NCI-H2196 treated with DMSO at 0.1 percent for 48 hours (cell line): Measurements from ENCODE around the gene TUFM.
A peak's percentile ranks its signal among the peaks of the same experiment; 100 is the strongest.
"Not testable (repeated sequence)": the region's sequence is repeated elsewhere in the genome, so short reads cannot be mapped to it uniquely, and the experiment has no call there.

ENCODE experiments used
- DNase-seq: peaks from one replicate; lab custom pipeline; 2025; ENCODE audit not compliant: unreplicated experiment; lab: John Stamatoyannopoulos, UW

The TUFM gene

DNA sequence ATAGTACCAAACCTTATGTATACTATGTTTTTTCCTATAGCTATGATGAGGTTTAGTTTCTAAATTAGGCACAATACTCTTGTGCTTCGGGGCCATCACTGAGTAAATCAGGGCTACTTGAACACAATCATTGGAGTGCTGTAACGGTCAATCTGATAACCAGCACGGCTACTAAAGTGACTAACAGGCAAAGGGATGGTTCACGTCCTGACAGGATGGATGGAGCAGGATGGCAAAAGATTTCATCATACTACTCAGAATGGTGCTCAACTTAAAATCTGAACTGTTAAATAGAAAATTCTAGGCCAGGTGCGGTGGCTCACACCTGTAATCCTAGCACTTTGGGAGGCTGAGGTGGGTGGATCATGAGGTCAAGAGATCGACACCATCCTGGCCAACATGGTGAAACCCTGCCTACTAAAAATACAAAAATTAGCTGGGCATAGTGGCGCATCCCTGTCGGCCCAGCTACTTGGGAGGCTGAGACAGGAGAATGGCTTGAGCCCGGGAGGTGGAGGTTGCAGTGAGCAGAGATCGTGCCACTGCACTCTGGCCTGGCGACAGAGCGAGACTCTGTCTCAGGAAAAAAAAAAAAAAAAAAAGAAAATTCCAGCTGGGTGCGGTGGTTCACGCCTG lies 7.0 kb downstream of the TUFM start:
- no peak for DNase-seq

DNA sequence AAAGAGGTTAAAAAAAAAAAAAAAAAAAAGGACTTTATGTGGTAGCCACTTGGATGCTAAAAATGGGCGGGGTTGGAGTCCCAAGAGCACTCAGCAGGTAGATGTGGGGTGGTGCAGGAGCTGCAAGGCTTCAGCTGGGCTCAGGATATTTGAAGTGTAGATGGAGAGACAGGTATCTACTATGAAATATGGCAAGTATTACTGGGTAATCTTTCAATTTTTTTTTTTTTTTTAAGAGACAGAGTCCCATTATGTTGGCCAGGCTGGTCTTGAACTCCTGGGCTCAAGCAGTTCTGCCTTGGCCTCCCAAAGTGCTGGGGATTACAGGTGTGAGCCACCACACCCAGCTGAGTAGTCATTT lies 7.6 kb downstream of the TUFM start:
- no peak for DNase-seq

DNA sequence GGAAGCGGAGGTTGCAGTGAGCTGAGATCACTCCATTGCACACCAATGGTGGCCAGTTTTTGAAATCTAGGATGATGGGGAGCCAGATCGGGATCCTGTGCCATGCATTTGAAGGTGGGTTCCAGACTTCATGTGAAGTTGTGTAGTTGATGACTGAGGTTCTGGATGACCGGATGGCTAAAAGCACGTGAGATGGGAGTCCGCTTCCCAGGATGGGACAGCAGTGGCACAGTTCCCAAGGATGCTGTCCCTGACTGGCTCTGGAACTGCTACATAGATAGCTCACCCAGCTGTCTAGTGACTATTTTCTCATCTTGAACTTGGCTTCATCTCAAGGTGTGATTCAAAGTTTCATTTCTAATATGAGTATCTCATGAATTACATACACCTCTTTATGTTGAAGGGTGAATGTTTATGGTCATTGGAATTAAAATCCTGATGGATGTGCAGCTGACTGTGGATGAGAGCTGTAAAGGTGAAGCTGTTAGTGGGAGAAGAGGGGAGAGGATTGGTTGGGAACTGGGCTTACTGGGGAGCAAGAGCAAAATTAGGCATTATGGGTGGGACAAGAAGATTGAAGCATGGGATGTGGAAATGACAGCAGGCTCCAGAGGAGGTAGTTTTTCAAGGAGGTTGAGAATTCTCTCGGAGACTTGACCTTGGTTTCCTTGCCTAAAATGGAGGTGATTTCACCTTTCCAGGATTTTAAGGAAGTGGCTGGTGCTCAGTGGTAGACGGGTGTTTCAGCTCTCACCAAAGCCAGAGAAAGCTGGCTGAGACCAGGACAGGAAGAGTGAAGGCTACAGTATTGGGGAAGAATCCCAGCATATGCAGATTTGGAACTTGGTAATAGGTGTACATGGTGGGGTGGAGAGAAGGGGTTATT lies 8.2 kb downstream of the TUFM start:
- no peak for DNase-seq

DNA sequence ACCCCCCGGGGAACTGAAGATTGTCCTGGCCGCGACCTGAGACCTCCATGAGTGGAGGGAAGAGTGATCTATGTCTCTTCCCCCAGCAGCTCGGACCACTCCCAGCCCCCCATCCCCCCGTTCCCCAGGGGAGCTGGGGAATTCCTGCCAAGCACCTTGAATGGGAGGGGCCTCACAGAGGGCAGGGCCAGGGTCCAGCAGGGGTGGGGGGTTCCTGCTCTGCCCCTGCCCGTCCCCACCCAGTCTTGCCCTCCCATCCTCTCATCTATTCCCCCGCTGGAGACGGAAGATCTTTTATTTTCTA lies 9.4 kb downstream of the TUFM start:
- DNase-seq, result no peak

DNA sequence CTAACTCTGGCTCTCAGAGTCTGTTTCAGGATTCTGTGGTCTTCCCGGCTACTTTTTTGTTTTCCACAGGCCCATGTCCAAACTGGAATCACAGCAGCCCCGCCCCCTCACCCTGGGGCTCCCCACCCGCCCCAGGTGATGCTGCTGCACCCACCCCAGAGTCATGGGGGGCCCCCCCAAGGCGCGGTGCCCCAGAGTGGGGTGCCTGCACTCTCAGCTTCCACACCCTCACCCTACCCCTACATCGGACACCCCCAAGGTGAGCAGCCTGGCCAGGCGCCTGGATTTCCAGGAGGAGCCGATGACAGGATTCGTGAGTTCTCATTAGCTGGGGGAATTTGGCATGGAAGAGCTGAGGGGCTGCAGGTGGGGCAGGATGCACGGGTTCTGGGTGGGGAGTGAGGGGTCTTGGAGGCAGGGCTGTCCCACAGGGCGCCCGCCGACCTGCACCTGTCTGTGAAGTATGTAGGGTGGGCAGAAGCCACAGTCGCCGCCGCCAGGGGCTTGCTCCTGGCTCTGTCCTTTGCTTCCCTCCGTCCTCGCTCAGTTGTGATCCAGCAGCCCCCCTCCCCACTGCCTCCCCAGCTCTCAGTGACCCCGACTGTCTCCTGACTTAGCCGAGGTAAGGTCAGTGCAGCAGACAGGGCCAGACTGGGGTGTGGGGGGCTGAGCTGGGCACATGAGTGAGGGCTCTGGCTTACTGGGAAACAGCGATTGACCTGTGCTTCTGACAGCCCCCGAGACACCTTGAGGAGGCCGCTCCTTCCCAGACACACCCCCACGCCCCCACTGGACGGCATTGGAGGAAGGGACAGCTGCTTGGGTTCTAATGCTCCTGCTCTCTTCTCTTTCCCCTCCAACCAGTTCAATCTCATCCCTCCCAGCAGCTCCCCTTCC lies 10.0 kb downstream of the TUFM start:
- no peak for DNase-seq

- no peak for DNase-seq
These were observed 11.0 kb downstream of the TUFM start for GRCh38 chr16:28834873-28835863.

- DNase-seq, result no peak
These were observed 11.8 kb downstream of the TUFM start for GRCh38 chr16:28834349-28834748.

- DNase-seq, result no peak
These were observed 15.6 kb downstream of the TUFM start for GRCh38 chr16:28830531-28830930.

DNA sequence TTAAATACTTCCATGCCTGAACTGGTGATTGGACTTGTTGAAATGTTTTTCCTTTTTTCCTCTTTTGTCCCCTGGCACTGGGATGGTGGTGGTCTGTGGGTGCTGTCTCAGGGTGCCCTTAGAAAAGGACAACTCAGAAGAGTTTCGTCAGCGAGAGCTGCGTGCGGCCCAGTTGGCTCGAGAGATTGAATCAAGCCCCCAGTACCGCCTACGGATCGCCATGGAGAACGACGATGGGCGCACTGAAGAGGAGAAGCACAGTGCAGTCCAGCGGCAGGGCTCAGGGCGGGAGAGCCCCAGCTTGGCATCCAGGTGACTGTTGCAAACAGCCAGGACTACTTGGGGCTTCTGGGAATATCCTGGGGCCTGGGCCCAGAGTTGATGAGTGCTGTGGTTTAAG lies 16.4 kb downstream of the TUFM start:
- no peak for DNase-seq

GRCh38 chr16:28826141-28826540 lies 20.0 kb downstream of the TUFM start:
- no peak for DNase-seq

GRCh38 chr16:28824717-28824973 lies 21.5 kb downstream of the TUFM start:
- DNase-seq, result no peak

DNA sequence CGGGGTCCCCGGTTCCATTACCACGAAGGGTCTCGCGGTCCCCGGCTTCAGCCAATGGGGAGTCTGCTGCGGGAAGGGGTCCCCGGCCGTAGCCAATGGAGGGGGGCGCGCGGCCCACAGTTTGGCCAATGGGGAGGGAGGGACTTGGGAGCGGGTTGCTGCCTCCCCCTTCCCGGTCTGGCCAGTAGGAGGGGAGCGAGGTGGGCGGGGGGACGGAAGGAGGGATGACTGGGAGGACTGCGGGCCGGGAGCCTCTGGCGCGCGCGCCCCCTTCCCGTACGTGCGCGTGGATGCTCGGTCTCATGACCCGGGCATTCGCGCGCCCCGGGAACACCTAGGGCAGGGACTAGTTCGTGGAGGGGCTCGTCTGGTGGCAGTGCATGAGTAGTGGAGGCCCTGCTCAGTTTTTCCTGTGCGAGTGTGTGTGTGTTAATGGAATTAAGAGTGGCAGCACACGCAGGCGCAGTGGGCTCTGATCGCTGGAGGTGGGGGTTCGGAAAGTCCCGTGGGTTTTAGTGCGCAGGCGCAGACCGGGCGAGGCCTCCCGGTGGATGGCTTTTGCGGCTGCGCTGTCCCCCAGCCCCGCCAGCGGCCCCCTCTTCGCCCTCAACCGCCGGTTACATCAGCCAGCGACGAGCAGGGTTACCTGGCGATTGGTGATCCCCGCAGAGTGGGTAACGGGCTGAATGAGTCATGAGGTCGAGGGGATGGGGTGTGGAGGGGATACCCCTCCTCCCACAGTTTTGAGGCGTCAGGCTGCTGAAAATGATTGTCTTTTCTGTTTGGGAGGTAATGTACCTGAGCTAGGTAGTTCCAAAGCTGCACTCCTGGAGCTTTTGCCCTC lies 22.1 kb downstream of the TUFM start:
- DNase-seq, result peak; percentile 97

GRCh38 chr16:28823291-28823872 lies 22.8 kb downstream of the TUFM start:
- DNase-seq, result no peak

- peak; percentile 77 for DNase-seq
These were observed 23.4 kb downstream of the TUFM start, which contains the start of gene ATXN2L for GRCh38 chr16:28822520-28823290. ATXN2L (plus strand) TSS chr16:28822999; CDS start chr16:28823260, 261 bp downstream.

DNA sequence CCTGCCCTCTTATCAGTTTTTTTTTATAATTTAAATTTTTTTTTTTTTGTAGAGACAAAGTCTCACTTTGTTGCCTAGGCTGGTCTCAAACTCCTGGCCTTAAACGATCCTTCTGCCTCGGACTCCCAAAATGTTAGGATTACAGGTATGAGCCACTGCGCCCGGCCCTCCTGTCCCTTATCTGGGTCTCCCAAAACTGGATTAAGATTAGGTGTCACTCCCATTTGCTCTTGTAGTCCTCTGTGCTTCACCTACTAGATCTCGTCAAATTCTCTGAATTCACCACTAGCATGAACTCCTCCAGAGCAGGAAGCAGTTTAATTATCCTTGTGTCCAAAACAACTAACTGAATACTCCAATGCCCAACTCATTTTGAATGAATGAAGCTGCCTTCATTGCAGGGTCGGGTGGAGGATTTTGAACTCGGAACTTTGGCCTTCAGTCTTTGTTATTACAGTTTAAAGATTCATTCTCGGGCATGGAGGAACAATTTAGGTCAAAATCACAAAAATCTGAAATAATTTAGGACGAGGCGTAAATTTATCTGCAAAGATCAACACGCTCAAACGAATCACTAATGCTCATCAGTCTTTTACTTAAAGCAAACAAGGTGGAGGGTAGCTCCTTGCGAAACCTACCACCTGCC lies 24.2 kb downstream of the TUFM start:
- DNase-seq, result no peak

DNA sequence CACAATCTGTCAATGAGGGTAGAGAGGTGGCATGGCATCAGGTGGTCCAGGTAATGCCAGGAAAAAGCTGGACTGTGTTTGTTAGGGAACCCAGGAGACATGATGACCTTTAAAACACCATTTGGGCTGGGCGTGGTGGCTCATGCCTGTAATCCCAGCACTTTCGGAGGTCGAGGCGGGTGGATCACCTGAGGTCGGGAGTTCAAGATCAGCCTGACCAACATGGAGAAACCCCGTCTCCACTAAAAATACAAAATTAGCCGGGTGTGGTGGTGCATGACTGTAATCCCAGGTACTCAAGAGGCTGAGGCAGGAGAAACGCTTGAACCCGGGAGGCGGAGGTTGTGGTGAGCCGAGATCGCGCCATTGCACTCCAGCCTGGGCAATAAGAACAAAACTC lies 25.6 kb downstream of the TUFM start:
- not testable (repeated sequence) for DNase-seq

- DNase-seq, result no peak
These were observed 26.1 kb downstream of the TUFM start for GRCh38 chr16:28820016-28820415.

DNA sequence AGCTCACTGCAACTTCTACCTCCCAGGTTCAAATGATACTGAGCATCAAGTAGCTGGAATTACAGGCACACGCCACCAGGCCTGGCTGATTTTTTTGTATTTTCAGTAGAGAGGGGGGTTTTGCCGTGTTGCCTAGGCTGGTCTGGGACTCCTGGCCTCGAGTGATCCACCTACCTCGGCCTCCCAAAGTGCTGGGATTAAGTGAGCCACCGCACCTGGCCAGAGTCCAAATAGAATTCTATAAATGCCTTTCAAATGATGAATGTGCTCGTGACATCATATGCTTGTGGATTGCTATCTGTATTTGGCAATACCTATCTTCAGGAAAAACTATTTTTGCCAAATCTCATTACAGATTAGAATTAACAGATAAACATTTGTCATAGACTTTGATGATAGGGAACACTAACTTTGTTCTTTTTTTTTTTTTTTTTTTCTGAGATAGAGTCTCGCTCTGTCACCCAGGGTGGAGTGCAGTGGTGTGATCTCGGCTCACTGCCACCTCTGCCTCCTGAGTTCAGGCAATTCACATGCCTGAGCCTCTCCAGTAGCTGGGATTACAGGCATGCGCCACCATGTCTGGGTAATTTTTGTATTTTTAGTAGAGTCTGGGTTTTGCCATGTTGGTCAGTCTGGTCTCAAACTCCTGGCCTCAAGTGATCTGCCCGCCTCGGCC lies 38.6 kb downstream of the TUFM start:
- not testable (repeated sequence) for DNase-seq
